WTC11 (cell line): ENCODE measurements around the gene TRAPPC4. TPM values are rescaled to one million over a fixed set of nuclear protein-coding genes. Genes with fewer than 3 reads are reported as not detected.

Experiments
- ARID4B ChIP-seq: sonication (generic); formaldehyde crosslinking; IDR thresholded peaks from 2 replicates; pipeline ENCODE4 v1.8.0; 2023; ENCODE audit warnings: missing genetic modification reagents, mild to moderate bottlenecking, borderline replicate concordance
- CBFB ChIP-seq: sonication (generic); formaldehyde crosslinking; IDR thresholded peaks from 2 replicates; pipeline ENCODE4 v1.8.1; 2022; ENCODE audit warnings: mild to moderate bottlenecking, low read depth, missing genetic modification reagents
- CREM ChIP-seq: sonication (generic); formaldehyde crosslinking; IDR thresholded peaks from 2 replicates; pipeline ENCODE4 v1.8.1; 2022; ENCODE audit warnings: mild to moderate bottlenecking, missing genetic modification reagents, moderate library complexity
- FOXK1 ChIP-seq: sonication (generic); formaldehyde crosslinking; IDR thresholded peaks from 2 replicates; pipeline ENCODE4 v1.8.0; 2022; ENCODE audit warnings: mild to moderate bottlenecking, moderate library complexity, missing genetic modification reagents
- GABPB1 ChIP-seq: sonication (generic); formaldehyde crosslinking; IDR thresholded peaks from 2 replicates; pipeline ENCODE4 v1.8.1; 2023; ENCODE audit warnings: mild to moderate bottlenecking, missing genetic modification reagents
- GRHL2 ChIP-seq: fragments of 250-450 bp; sonication (Bioruptor Pico); IDR thresholded peaks from 2 replicates; pipeline ENCODE4 v1.8.0; 2022; ENCODE audit warnings: mild to moderate bottlenecking, moderate library complexity; ENCODE audit not compliant: insufficient replicate concordance, severe bottlenecking
- HMGA2 ChIP-seq: fragments of 250-450 bp; sonication (Bioruptor Pico); IDR thresholded peaks from 2 replicates; pipeline ENCODE4 v1.4.0; 2021; ENCODE audit warnings: mild to moderate bottlenecking, moderate library complexity
- HMGXB4 ChIP-seq: sonication (generic); formaldehyde crosslinking; IDR thresholded peaks from 2 replicates; pipeline ENCODE4 v1.8.1; 2023; ENCODE audit warnings: mild to moderate bottlenecking, moderate library complexity, missing genetic modification reagents
- JUN ChIP-seq: sonication (generic); formaldehyde crosslinking; IDR thresholded peaks from 2 replicates; pipeline ENCODE4 v1.8.0; 2023; ENCODE audit warnings: mild to moderate bottlenecking, missing genetic modification reagents
- MYBL2 ChIP-seq: sonication (generic); formaldehyde crosslinking; IDR thresholded peaks from 2 replicates; pipeline ENCODE4 v1.8.1; 2023; ENCODE audit warnings: mild to moderate bottlenecking, moderate library complexity, missing genetic modification reagents
- NR1H2 ChIP-seq: sonication (generic); formaldehyde crosslinking; IDR thresholded peaks from 2 replicates; pipeline ENCODE4 v1.9.0; 2021; ENCODE audit warnings: mild to moderate bottlenecking, moderate library complexity, missing genetic modification reagents
- NR3C1 ChIP-seq: sonication (generic); formaldehyde crosslinking; conservative IDR thresholded peaks from 2 replicates; pipeline ENCODE4 v1.8.1; 2023; ENCODE audit warnings: low read depth, mild to moderate bottlenecking, missing genetic modification reagents
- SMAD4 ChIP-seq: sonication (generic); formaldehyde crosslinking; IDR thresholded peaks from 2 replicates; pipeline ENCODE4 v1.8.0; 2022; ENCODE audit warnings: mild to moderate bottlenecking, missing genetic modification reagents
- ZMAT4 ChIP-seq: fragments of 250-450 bp; sonication (Bioruptor Pico); IDR thresholded peaks from 2 replicates; pipeline ENCODE4 v1.9.0; 2021; ENCODE audit warnings: mild to moderate bottlenecking
- ZNF263 ChIP-seq: sonication (generic); formaldehyde crosslinking; IDR thresholded peaks from 2 replicates; pipeline ENCODE4 v1.8.1; 2022; ENCODE audit warnings: low read depth, mild to moderate bottlenecking, moderate library complexity, missing genetic modification reagents
- ZNF396 ChIP-seq: fragments of 250-450 bp; sonication (Bioruptor Pico); IDR thresholded peaks from 2 replicates; pipeline ENCODE4 v1.8.0; 2021; ENCODE audit warnings: mild to moderate bottlenecking, moderate library complexity, borderline replicate concordance
- ZNF512 ChIP-seq: sonication (generic); formaldehyde crosslinking; IDR thresholded peaks from 2 replicates; pipeline ENCODE4 v1.8.1; 2022; ENCODE audit warnings: missing genetic modification reagents, borderline replicate concordance
- ZNF671 ChIP-seq: fragments of 250-450 bp; sonication (Bioruptor Pico); IDR thresholded peaks from 2 replicates; pipeline ENCODE4 v1.8.0; 2021; ENCODE audit warnings: mild to moderate bottlenecking
- total RNA-seq: library from RNA; stranded (reverse); gene quantifications from 3 replicates; pipeline ENCODE4 v1.2.3, GENCODE V29; 2021
- TF ChIP-seq, protein P1 (sequence below): sonication (generic); formaldehyde crosslinking; IDR thresholded peaks from 2 replicates; pipeline ENCODE4 v1.8.1; 2023; ENCODE audit warnings: mild to moderate bottlenecking, missing genetic modification reagents, moderate library complexity
- TF ChIP-seq, protein P2 (sequence below): fragments of 250-450 bp; sonication (Bioruptor Pico); IDR thresholded peaks from 2 replicates; pipeline ENCODE4 v1.9.0; 2021; ENCODE audit warnings: moderate library complexity, mild to moderate bottlenecking, inconsistent platforms, borderline replicate concordance
- TF ChIP-seq, protein P3 (sequence below): sonication (generic); formaldehyde crosslinking; IDR thresholded peaks from 2 replicates; pipeline ENCODE4 v1.8.0; 2022; ENCODE audit warnings: mild to moderate bottlenecking, missing genetic modification reagents
- TF ChIP-seq, protein P4 (sequence below): sonication (generic); formaldehyde crosslinking; conservative IDR thresholded peaks from 2 replicates; pipeline ENCODE4 v1.8.1; 2023; ENCODE audit warnings: mild to moderate bottlenecking, low read depth, missing genetic modification reagents, moderate library complexity
- TF ChIP-seq, protein P5 (sequence below): sonication (generic); formaldehyde crosslinking; IDR thresholded peaks from 2 replicates; pipeline ENCODE4 v1.8.0; 2022; ENCODE audit warnings: mild to moderate bottlenecking, missing genetic modification reagents

Gene TRAPPC4
- total RNA-seq, 1 experiment from 2014 or later: 75.7 TPM

DNA sequence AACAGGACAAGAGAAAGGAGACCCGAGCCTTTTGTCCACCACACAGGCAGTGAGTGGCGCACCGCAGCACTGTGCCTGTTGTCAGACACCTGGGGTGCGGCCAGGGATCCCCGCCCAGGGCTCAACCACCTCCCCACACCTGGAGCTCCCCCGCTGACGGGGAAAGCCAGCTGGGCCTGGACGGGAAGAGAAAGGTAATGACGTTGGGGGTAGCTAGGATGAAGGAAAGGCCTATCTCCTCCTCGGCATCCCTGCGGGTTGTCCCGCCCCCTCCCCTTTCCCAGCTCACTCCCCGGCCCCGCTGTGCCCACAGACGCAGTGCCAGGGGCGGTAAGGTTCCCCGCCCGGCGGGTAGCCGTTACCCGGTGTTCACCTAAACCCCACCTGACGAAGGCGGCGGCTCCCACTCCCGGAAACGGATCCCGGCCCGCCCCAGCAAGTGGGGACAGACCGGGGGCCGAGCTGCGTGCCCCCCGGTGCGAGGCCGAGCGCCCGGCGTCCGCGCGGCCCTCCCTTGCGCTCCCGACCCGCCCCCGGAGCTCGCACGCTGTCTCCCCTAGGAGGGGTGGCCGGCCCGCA lies 37.9 kb downstream of the TRAPPC4 start (continued):
- no peak for TF ChIP-seq FOXK1 (CRISPR knock-in tag)
- TF ChIP-seq, protein P1, sequence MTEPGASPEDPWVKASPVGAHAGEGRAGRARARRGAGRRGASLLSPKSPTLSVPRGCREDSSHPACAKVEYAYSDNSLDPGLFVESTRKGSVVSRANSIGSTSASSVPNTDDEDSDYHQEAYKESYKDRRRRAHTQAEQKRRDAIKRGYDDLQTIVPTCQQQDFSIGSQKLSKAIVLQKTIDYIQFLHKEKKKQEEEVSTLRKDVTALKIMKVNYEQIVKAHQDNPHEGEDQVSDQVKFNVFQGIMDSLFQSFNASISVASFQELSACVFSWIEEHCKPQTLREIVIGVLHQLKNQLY (CRISPR knock-in tag): no peak
- TF ChIP-seq, protein P2, sequence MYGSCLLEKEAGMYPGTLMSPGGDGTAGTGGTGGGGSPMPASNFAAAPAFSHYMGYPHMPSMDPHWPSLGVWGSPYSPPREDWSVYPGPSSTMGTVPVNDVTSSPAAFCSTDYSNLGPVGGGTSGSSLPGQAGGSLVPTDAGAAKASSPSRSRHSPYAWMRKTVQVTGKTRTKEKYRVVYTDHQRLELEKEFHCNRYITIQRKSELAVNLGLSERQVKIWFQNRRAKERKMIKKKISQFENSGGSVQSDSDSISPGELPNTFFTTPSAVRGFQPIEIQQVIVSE (CRISPR knock-in tag): no peak
- TF ChIP-seq GRHL2: no peak
- TF ChIP-seq CREM: peak; percentile 29; the same call in 1 of the 2 replicates
- no peak; the same call in 1 of the 2 replicates for TF ChIP-seq MYBL2 (CRISPR knock-in tag)
- no peak for TF ChIP-seq GABPB1 (CRISPR knock-in tag)
- no peak for TF ChIP-seq ZNF396 (CRISPR knock-in tag)
- TF ChIP-seq, protein P3, sequence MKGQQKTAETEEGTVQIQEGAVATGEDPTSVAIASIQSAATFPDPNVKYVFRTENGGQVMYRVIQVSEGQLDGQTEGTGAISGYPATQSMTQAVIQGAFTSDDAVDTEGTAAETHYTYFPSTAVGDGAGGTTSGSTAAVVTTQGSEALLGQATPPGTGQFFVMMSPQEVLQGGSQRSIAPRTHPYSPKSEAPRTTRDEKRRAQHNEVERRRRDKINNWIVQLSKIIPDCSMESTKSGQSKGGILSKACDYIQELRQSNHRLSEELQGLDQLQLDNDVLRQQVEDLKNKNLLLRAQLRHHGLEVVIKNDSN (CRISPR knock-in tag): no peak
- no peak for TF ChIP-seq NR1H2 (CRISPR knock-in tag)
- TF ChIP-seq ZNF671: no peak
- no peak for TF ChIP-seq CBFB (CRISPR knock-in tag)
- no peak for TF ChIP-seq SMAD4 (CRISPR knock-in tag)
- TF ChIP-seq ZNF512 (CRISPR knock-in tag): no peak
- TF ChIP-seq HMGA2 (CRISPR knock-in tag): no peak
- TF ChIP-seq ARID4B: peak; percentile 64; the same call in 1 of the 2 replicates
- peak; percentile 47; the same call in 1 of the 2 replicates for TF ChIP-seq HMGXB4 (CRISPR knock-in tag)
- no peak for TF ChIP-seq NR3C1 (CRISPR knock-in tag)
- TF ChIP-seq JUN (CRISPR knock-in tag): peak; percentile 41; the same call in 1 of the 2 replicates
- TF ChIP-seq ZNF263 (CRISPR knock-in tag): no peak
- TF ChIP-seq, protein P4, sequence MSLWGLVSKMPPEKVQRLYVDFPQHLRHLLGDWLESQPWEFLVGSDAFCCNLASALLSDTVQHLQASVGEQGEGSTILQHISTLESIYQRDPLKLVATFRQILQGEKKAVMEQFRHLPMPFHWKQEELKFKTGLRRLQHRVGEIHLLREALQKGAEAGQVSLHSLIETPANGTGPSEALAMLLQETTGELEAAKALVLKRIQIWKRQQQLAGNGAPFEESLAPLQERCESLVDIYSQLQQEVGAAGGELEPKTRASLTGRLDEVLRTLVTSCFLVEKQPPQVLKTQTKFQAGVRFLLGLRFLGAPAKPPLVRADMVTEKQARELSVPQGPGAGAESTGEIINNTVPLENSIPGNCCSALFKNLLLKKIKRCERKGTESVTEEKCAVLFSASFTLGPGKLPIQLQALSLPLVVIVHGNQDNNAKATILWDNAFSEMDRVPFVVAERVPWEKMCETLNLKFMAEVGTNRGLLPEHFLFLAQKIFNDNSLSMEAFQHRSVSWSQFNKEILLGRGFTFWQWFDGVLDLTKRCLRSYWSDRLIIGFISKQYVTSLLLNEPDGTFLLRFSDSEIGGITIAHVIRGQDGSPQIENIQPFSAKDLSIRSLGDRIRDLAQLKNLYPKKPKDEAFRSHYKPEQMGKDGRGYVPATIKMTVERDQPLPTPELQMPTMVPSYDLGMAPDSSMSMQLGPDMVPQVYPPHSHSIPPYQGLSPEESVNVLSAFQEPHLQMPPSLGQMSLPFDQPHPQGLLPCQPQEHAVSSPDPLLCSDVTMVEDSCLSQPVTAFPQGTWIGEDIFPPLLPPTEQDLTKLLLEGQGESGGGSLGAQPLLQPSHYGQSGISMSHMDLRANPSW: no peak
- TF ChIP-seq, protein P5, sequence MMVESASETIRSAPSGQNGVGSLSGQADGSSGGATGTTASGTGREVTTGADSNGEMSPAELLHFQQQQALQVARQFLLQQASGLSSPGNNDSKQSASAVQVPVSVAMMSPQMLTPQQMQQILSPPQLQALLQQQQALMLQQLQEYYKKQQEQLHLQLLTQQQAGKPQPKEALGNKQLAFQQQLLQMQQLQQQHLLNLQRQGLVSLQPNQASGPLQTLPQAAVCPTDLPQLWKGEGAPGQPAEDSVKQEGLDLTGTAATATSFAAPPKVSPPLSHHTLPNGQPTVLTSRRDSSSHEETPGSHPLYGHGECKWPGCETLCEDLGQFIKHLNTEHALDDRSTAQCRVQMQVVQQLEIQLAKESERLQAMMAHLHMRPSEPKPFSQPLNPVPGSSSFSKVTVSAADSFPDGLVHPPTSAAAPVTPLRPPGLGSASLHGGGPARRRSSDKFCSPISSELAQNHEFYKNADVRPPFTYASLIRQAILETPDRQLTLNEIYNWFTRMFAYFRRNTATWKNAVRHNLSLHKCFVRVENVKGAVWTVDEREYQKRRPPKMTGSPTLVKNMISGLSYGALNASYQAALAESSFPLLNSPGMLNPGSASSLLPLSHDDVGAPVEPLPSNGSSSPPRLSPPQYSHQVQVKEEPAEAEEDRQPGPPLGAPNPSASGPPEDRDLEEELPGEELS (CRISPR knock-in tag): 0 out of 2 replicates have a peak, but pooled peaks have one; percentile 8
- no peak for TF ChIP-seq ZMAT4 (CRISPR knock-in tag)
